ENCODE measurements around the gene ZNF239.
"Not testable (repeated sequence)": the region's sequence is repeated elsewhere in the genome, so short reads cannot be mapped to it uniquely, and the experiment has no call there.

Gene ZNF239

DNA sequence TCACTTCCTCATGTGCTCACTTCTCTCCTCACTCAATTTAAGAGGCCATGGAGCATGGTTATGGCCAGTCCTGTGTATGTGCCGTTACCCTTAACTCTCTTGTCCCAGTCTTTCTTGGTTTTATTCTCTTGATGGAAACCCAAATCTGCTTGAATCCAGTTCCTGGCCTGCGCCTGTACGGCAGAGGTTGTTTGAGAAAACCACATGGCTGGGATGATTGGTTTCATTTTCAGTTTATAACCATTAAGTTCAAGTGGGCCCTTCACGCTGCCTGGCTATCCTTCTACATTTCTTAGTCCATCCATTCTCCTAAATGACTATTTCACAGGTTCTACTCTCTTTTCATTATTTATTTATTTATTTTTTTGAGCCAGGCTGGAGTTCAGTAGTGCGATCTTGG, 1.6 kb upstream of the ZNF239 start:
- no peak for DNase-seq

DNA sequence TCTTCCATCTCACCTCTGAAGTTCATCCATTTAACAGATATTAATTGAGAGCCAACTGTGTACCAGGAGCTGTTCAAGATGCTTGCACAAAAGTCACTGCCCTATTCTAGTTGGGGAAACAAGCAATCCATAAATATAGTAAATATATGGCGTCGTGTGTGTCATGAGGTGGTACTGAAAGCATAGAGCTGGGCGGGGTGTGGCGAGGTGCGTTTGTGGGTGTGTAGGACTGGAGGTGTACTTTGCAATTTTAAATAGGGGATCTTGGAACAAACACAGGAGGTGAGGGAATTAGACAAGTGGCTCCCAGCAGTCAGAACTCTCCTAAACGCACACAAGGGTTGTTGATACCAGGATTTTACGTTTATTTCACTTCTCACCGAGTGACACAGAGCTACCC, 490 bp upstream of the ZNF239 start:
- no peak for DNase-seq

- no peak for DNase-seq
Observed at GRCh38 chr10:43573250-43574000, 991 bp downstream of the ZNF239 start.

GRCh38 chr10:43570971-43571370, 3.4 kb downstream of the ZNF239 start:
- no peak for DNase-seq

DNA sequence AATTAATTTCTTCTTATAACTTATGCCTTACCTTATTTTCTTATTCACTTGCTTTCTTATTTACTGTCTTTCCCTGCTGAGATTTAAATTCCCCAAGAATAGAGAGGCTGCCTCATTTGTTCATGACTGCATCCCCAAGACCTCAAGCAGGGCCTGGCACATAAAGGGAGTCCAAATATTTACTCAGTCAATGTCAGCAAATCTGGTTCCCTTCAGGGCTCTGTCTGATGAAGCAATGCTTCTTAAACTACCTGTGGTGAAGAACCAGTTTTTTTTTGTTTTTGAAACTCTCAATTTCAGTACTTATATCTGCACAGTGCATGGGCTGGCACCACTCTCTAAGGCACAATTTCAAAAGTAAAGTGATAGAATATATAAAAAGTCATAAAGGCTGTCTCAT, 4.7 kb downstream of the ZNF239 start:
- no peak for DNase-seq

DNA sequence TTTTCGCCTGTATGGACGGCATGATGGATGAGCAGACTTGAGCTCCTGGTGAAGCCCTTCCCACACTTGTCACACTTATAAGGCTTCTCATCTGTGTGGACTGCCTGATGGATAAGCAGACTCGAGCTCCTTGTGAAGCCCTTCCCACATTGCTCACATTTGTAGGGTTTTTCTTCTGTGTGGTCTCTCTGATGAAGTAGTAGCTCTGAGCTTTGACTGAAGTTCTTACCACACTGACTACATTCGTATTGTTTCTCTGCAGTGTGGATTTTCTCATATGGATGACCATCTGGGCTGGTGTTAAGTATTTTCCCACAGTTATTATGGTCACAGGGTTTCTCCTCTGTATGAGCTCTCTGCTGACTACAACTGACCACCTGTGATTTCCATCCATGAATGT, 17.2 kb downstream of the ZNF239 start:
- DNase-seq: no peak

DNA sequence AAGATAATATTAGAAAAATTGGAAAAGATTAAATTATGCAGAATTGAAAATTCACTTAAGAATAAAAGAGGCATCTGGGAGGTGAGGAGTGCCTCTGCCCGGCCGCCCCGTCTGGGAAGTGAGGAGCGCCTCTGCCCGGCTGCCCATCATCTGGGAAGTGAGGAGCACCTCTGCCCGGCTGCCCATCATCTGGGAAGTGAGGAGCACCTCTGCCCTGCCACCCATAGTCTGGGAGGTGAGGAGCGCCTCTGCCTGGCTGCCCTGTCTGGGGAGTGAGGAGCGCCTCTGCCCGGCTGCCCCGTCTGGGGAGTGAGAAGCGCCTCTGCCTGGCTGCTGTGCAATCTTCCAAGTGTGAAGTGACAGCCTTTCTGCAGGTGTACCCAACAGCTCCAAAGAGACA, 30.7 kb downstream of the ZNF239 start:
- DNase-seq: not testable (repeated sequence)

DNA sequence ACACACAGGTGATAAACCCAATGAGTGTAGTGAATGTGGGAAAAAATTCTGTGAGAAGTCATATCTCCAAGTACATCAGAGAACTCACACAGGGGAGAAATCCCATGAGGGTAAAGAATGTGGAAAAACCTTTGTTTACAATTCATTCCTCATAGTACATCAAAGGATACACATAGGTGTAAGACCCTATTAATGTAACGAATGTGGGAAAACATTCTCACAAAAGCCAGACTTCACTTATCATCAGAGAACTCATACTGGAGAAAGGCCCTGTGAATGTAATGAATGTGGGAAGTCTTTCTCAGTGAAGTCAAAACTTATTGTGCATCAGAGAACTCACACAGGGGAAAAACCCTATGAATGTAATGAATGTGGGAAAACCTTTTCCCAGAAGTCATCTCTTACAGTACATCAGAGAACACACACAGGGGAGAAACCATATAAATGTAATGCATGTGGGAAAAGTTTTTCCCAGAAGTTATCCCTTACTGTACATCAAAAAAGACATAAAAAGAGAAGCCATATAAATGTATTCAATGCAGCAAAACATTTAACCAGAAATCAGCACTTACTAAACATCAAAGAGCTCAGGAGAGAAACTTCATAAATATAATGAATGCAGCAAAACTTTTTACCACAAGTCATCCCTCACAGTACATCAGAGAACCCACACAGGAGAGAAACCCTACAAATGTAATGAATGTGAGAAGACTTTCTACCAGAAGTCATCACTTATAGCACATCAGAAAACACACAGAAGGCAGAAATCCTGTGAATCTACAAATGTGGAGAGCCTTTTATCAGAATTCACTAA, 49.8 kb downstream of the ZNF239 start:
- no peak for DNase-seq
